Upper lobe of left lung (tissue), 6 donors: ENCODE measurements around the gene RASSF3. TPM values are rescaled to one million over a fixed set of nuclear protein-coding genes. Genes with fewer than 3 reads are reported as not detected.
A peak's percentile ranks its signal among the peaks of the same experiment; 100 is the strongest.
"Not testable (repeated sequence)": the region's sequence is repeated elsewhere in the genome, so short reads cannot be mapped to it uniquely, and the experiment has no call there.

Source experiments
- ATAC-seq, 2 donors: fragments of 200-7000 bp; cut with Tn5 transposase; one replicate each; pipeline ENCODE4 v1.9.1; 2022; ENCODE audit warnings: mild to moderate bottlenecking in 2 of 2, moderate library complexity in 2 of 2; ENCODE audit not compliant: low FRiP score in 2 of 2
- DNase-seq, 2 donors: peaks; one replicate each; pipeline ENCODE4 v3.0.0-alpha.2; 2019 to 2020
- H3K27ac ChIP-seq, 4 donors: fragments of 200-600 bp; sonication (generic); one replicate each; pipeline ENCODE4 v1.5.1; 2016 to 2019
- H3K27me3 ChIP-seq, 4 donors: fragments of 200-600 bp; sonication (generic); one replicate each; pipeline ENCODE4 v1.5.1; 2017 to 2019
- H3K36me3 ChIP-seq, 4 donors: fragments of 200-600 bp; sonication (generic); one replicate each; pipeline ENCODE4 v1.5.1; 2016 to 2019
- H3K4me1 ChIP-seq, 4 donors: fragments of 200-600 bp; sonication (generic); one replicate each; pipeline ENCODE4 v1.5.1; 2018 to 2019
- H3K4me3 ChIP-seq, 4 donors: fragments of 200-600 bp; sonication (generic); one replicate each; pipeline ENCODE4 v1.5.1; 2017 to 2019; ENCODE audit warnings: mild to moderate bottlenecking in 2 of 4, moderate library complexity in 1 of 4
- H3K9me3 ChIP-seq, 4 donors: fragments of 200-600 bp; sonication (generic); one replicate each; pipeline ENCODE4 v1.5.1; 2018 to 2019
- EP300 ChIP-seq, 4 donors: sonication (generic); formaldehyde crosslinking; IDR thresholded peaks; one replicate each; pipeline ENCODE4 v1.5.1; 2017; ENCODE audit warnings: antibody characterized with exemption in 4 of 4, control low read depth in 2 of 4
- POLR2A ChIP-seq, 4 donors: fragments of 450-650 bp; IDR thresholded peaks; one replicate each; pipeline ENCODE4 v1.5.1; 2016 to 2017; ENCODE audit warnings: antibody characterized with exemption in 4 of 4, mild to moderate bottlenecking in 2 of 4
- POLR2AphosphoS5 ChIP-seq, 2 donors: sonication (generic); formaldehyde crosslinking; IDR thresholded peaks; one replicate each; pipeline ENCODE4 v1.5.1; 2017; ENCODE audit warnings: antibody characterized with exemption in 2 of 2
- WGBS, 2 donors: methylation state at CpG; one replicate each; pipeline ENCODE4 v1.1.5; 2017 to 2018; 5-methylcytosine and 5-hydroxymethylcytosine counted together
- total RNA-seq, 6 donors: library from RNA; depleted of rRNA in 4 of 6; stranded (reverse); fragments of >200 nt in 4 of 6; gene quantifications; one replicate each; pipeline versions ENCODE4 v1.1.0 to v1.2.1, GENCODE V29; 2016 to 2021
- TF ChIP-seq, protein P1 (sequence below), 6 experiments: fragments of 450-650 bp in 4 of 6; fragments of 200-600 bp in 2 of 6; sonication (generic) in 2 of 6; IDR thresholded peaks; one replicate each; pipeline ENCODE4 v1.5.1; 2016 to 2019; ENCODE audit warnings: antibody characterized with exemption in 6 of 6
- donor health status: DM: no; HTN: no; CAD: no; lungs with moderate emphysema.
- donor health status: DM: no; HTN: yes; CAD: no; lungs with severe emphysema.

Gene RASSF3
- total RNA-seq, 6 donors from 2014 or later, result 25.0 to 104 (median 46.0) TPM

DNA sequence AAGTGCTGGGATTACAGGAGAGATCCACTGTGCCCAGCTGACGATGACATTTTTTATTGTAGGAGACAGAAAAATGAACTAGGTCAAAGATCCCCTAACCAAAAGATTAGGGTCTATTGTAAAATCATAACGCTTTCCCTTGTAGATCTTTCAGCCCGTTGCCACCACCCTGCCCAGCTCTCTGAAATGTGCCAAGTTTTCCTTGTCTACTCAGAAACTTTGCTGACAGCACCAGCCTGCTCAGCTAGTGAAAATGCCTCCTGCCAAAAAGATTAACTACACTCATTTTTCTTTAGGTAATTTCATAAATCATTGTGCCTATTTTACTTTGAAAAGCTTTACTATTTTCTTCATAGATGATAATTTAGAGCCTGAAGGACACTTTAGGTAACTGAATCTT, 28.2 kb upstream of the RASSF3 start:
- ATAC-seq (no peak), DNase-seq (no peak)
- Histone ChIP-seq H3K9me3 (no peaks in the 10 kb centered on the region), H3K27ac (no peak overlapping the region), H3K4me3 (no peak overlapping the region), H3K36me3 (no peaks in the 10 kb centered on the region), H3K4me1 (peaks cover 17 to 25% (median 21%) of the 10 kb centered on the region in 4 donors), H3K27me3 (no peaks in the 10 kb centered on the region)
- no peak for TF ChIP-seq POLR2AphosphoS5 (IDR thresholded peaks at IDR 0.05)
- TF ChIP-seq, protein P1, sequence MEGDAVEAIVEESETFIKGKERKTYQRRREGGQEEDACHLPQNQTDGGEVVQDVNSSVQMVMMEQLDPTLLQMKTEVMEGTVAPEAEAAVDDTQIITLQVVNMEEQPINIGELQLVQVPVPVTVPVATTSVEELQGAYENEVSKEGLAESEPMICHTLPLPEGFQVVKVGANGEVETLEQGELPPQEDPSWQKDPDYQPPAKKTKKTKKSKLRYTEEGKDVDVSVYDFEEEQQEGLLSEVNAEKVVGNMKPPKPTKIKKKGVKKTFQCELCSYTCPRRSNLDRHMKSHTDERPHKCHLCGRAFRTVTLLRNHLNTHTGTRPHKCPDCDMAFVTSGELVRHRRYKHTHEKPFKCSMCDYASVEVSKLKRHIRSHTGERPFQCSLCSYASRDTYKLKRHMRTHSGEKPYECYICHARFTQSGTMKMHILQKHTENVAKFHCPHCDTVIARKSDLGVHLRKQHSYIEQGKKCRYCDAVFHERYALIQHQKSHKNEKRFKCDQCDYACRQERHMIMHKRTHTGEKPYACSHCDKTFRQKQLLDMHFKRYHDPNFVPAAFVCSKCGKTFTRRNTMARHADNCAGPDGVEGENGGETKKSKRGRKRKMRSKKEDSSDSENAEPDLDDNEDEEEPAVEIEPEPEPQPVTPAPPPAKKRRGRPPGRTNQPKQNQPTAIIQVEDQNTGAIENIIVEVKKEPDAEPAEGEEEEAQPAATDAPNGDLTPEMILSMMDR (IDR thresholded peaks at IDR 0.05), result no peak
- no peak for TF ChIP-seq EP300 (IDR thresholded peaks at IDR 0.05)
- TF ChIP-seq POLR2A (IDR thresholded peaks at IDR 0.05), result no peak
- 77 to 81% methylated on average over 3 of the region's 3 CpGs for WGBS, 2 donors

DNA sequence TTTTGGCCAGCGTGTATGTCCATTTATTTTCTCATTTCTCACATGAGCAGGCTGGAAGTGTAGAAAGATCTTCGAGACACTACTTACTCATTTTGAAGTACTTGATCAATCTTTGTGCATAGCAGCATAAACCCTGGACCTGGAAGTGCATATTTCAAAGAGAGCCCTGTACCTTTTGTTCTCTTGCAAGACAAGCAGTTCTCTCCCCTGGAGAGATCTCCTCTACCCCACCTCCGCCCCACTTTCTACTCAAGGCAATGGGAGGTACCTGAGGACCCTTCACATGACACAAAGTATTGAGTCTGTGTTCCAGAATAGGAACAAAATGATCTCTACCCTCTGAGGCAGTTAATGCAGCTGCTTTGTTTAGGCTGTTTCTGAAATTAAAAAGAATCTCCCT, 27.4 kb upstream of the RASSF3 start:
- Histone ChIP-seq H3K36me3 (no peaks in the 10 kb centered on the region), H3K27ac (peak overlapping the region in 3 of 4 donors; percentile 20 to 65 (median 64)), H3K9me3 (no peaks in the 10 kb centered on the region), H3K4me1 (peaks cover 17 to 25% (median 21%) of the 10 kb centered on the region in 4 donors), H3K27me3 (no peaks in the 10 kb centered on the region), H3K4me3 (no peak overlapping the region)
- TF ChIP-seq, protein P1 (IDR thresholded peaks at IDR 0.05), result no peak
- TF ChIP-seq POLR2A (IDR thresholded peaks at IDR 0.05) (no peak), EP300 (IDR thresholded peaks at IDR 0.05) (no peak), POLR2AphosphoS5 (IDR thresholded peaks at IDR 0.05) (no peak)
- DNase-seq (no peak), ATAC-seq (no peak)
- 86 to 87% methylated on average over 3 of the region's 3 CpGs for WGBS, 2 donors

DNA sequence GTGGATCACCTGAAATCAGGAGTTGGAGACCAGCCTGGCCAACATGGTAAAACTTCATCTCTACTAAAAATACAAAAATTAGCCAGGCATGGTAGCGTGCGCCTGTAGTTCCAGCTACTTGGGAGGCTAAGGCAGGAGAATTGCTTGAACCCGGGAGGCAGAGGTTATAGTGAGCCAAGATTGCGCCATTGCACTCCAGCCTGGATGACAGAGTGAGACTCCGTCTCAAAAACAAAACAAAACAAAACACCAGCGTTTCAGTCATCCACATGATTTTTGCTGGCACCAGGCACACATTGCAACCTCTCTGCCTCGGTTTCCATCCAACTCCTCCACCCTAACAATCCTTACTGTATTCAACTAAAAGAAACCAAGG, 26.9 kb upstream of the RASSF3 start:
- DNase-seq, result not testable (repeated sequence)

DNA sequence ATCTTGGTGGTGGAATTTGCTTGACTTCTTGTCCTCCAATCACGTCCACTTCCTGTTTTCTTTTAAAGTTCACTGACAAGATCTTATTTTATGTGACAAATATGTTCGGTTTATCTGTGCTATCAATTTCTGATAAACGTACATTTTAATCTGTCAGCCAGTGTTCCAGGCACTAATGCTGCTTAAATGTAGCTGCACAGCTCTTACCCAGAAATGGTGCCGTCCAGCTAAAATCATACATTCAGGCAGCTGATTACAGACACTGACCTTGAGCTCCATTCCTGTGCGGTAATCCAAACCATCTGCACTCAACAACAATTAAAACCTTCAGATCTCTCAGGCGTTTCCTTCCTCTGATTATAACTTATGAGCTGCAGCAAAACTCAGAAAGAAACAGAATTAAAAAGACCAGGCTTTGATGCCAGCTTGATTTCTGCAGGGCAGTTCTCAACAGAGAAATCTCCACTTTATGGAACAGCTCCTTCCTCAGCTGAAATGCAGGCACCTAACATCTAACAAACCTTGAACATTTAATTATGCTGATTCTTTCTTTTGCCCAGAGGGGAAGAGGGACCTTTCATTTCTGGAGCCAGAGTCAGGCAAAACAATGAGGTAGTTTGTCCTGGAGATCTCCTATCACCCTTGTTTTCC, 26.4 kb upstream of the RASSF3 start:
- peak overlapping the region in 3 of 4 donors; percentile 20 to 65 (median 64) for H3K27ac ChIP-seq
- WGBS, 2 donors, result 20 to 32% methylated on average over 6 of the region's 6 CpGs

More for the DNA sequence above, 26.9 kb upstream of the RASSF3 start:
- H3K27me3 ChIP-seq, H3K36me3 ChIP-seq, ATAC-seq, H3K9me3 ChIP-seq: not testable (repeated sequence)
- 57 to 61% methylated on average over 7 of the region's 7 CpGs for WGBS, 2 donors
- Histone ChIP-seq H3K27ac (peak overlapping the region in 3 of 4 donors; percentile 20 to 65 (median 64)), H3K4me3 (peak overlapping the region in 2 of 4 donors; percentile 33 to 34), H3K4me1 (peaks cover 17 to 25% (median 21%) of the 10 kb centered on the region in 4 donors)

DNA sequence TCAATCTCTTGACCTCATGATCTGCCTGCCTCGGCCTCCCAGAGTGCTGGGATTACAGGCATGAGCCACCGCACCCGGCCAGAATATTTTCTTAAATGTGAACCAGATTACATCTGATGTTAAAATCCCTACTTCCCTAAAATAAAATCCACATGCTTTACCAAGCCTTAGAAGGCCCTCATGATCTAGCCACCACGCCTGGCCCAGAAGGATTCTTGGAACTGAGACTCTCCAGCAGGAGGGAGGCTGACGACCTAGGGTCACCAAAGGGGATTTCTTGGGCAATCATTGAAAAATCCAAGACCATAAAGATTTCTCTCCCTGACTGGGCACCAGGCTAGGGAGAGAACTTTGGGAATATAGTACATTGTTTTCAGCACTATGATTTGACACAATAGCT, 25.2 kb upstream of the RASSF3 start:
- H3K9me3 ChIP-seq, result no peaks in the 10 kb centered on the region
- peaks cover 17 to 25% (median 21%) of the 10 kb centered on the region in 4 donors for H3K4me1 ChIP-seq
- peak overlapping the region in 1 of 4 donors; percentile 51 for H3K27ac ChIP-seq
- DNase-seq (peak in 1 of 2 donors; percentile 27), ATAC-seq (peak in 1 of 2 donors; percentile 49)
- H3K27me3 ChIP-seq, result no peaks in the 10 kb centered on the region
- no peak overlapping the region for H3K4me3 ChIP-seq
- TF ChIP-seq EP300 (IDR thresholded peaks at IDR 0.05) (no peak), POLR2AphosphoS5 (IDR thresholded peaks at IDR 0.05) (no peak), POLR2A (IDR thresholded peaks at IDR 0.05) (no peak)
- TF ChIP-seq, protein P1 (IDR thresholded peaks at IDR 0.05), result no peak
- no peaks in the 10 kb centered on the region for H3K36me3 ChIP-seq
- 85 to 98% methylated on average over 5 of the region's 5 CpGs for WGBS, 2 donors

More for the DNA sequence above, 26.4 kb upstream of the RASSF3 start:
- Histone ChIP-seq H3K4me3 (peak overlapping the region in 2 of 4 donors; percentile 33 to 34), H3K9me3 (no peaks in the 10 kb centered on the region), H3K36me3 (no peaks in the 10 kb centered on the region), H3K4me1 (peaks cover 17 to 25% (median 21%) of the 10 kb centered on the region in 4 donors), H3K27me3 (no peaks in the 10 kb centered on the region)
- no peak for DNase-seq
- no peak for ATAC-seq
- TF ChIP-seq, protein P1 (IDR thresholded peaks at IDR 0.05), result no peak
- peak in 1 of 2 donors; percentile 19 for TF ChIP-seq POLR2AphosphoS5 (IDR thresholded peaks at IDR 0.05)
